GM21786 (cell line): ENCODE measurements around the gene IFNLR1.

ENCODE experiments used
- ATAC-seq: cut with Tn5 transposase; IDR thresholded peaks from one replicate; pipeline ENCODE4 v1.9.1; 2021; ENCODE audit not compliant: unreplicated experiment

Gene IFNLR1

GRCh38 chr1:24151175-24151533 lies 35.9 kb downstream of the IFNLR1 start:
- no peak for ATAC-seq

- ATAC-seq = no peak
These were observed 36.6 kb downstream of the IFNLR1 start for GRCh38 chr1:24150234-24151174.

GRCh38 chr1:24149866-24150233 lies 37.2 kb downstream of the IFNLR1 start:
- ATAC-seq = no peak

GRCh38 chr1:24147816-24148215 lies 39.3 kb downstream of the IFNLR1 start:
- ATAC-seq = no peak

- no peak for ATAC-seq
These were observed 39.9 kb downstream of the IFNLR1 start for GRCh38 chr1:24147194-24147593.

GRCh38 chr1:24142546-24143534 lies 44.2 kb downstream of the IFNLR1 start, which contains the start of gene IL22RA1:
IL22RA1 (minus strand) TSS chr1:24143140; CDS start chr1:24143082, 58 bp downstream.
- no peak for ATAC-seq

- no peak for ATAC-seq
These were observed 45.6 kb downstream of the IFNLR1 start for GRCh38 chr1:24141311-24141997.

- ATAC-seq = no peak
These were observed 46.3 kb downstream of the IFNLR1 start for GRCh38 chr1:24140741-24141181.

GRCh38 chr1:24139841-24140425 lies 47.2 kb downstream of the IFNLR1 start:
- ATAC-seq = no peak

- no peak for ATAC-seq
These were observed 47.9 kb downstream of the IFNLR1 start for GRCh38 chr1:24139222-24139489.

GRCh38 chr1:24138476-24139221 lies 48.4 kb downstream of the IFNLR1 start:
- ATAC-seq = no peak

GRCh38 chr1:24136956-24137539 lies 50.0 kb downstream of the IFNLR1 start:
- ATAC-seq = no peak

- no peak for ATAC-seq
These were observed 52.7 kb downstream of the IFNLR1 start for GRCh38 chr1:24134376-24134775.

GRCh38 chr1:24133819-24134218 lies 53.3 kb downstream of the IFNLR1 start:
- no peak for ATAC-seq

- no peak for ATAC-seq
These were observed 56.7 kb downstream of the IFNLR1 start for GRCh38 chr1:24130385-24130784.

- ATAC-seq = no peak
These were observed 59.2 kb downstream of the IFNLR1 start for GRCh38 chr1:24127801-24128363.

GRCh38 chr1:24127134-24127800 lies 59.8 kb downstream of the IFNLR1 start:
- no peak for ATAC-seq

GRCh38 chr1:24126672-24127023 lies 60.4 kb downstream of the IFNLR1 start:
- ATAC-seq = no peak
